ENCODE data around the gene MED22. TPM values are rescaled to one million over a fixed set of nuclear protein-coding genes. Genes with fewer than 3 reads are reported as not detected.
A peak's percentile ranks its signal among the peaks of the same experiment; 100 is the strongest.

The MED22 gene
- total RNA-seq, 1 donor from 2014 or later = 31.7 TPM

GRCh38 chr9:133367778-133368177 lies 19.8 kb upstream of the MED22 start:
- H3K4me1 Mint-ChIP-seq = peaks cover 8% of the 10 kb centered on the region
- peaks cover 70% of the 10 kb centered on the region for H3K79me2 ChIP-seq (ENCODE audit: low read depth)

GRCh38 chr9:133367221-133367620 lies 19.3 kb upstream of the MED22 start:
- Mint-ChIP-seq H3K4me3 (peak overlapping the region; percentile 38), H3K9me3 (no peaks in the 10 kb centered on the region), H3K27me3 (ENCODE audit: insufficient read depth, low read depth) (peaks cover 8% of the 10 kb centered on the region), H3K36me3 (peaks cover 21% of the 10 kb centered on the region), H3K4me1 (peaks cover 8% of the 10 kb centered on the region), H3K27ac (no peak overlapping the region)
- no peak overlapping the region for H3K4me3 ChIP-seq
- no peak for TF ChIP-seq CTCF (IDR thresholded peaks at IDR 0.05)
- no peak for TF ChIP-seq EZH2phosphoT487 (IDR thresholded peaks at IDR 0.05)
- TF ChIP-seq EZH2 (IDR thresholded peaks at IDR 0.05) = no peak
- no peak overlapping the region for H2AFZ ChIP-seq (replicated peaks)
- DNase-seq (ENCODE audit: low spot score) = no peak
- H4K20me1 ChIP-seq (ENCODE audit: low read depth) = peaks cover 72% of the 10 kb centered on the region
- no peaks in the 10 kb centered on the region for H3K27me3 ChIP-seq
- no peaks in the 10 kb centered on the region for H3K9me3 ChIP-seq (ENCODE audit: low read depth)
- H3K4me2 ChIP-seq = no peak overlapping the region
- H3K4me1 ChIP-seq = no peaks in the 10 kb centered on the region
- no peak overlapping the region for H3K27ac ChIP-seq
- no peaks in the 10 kb centered on the region for H3F3A ChIP-seq (ENCODE audit: low read depth)
- H3K36me3 ChIP-seq = no peaks in the 10 kb centered on the region
- no peak overlapping the region for H3K9ac ChIP-seq
- peaks cover 65% of the 10 kb centered on the region for H3K79me2 ChIP-seq (ENCODE audit: low read depth)

More at GRCh38 chr9:133367778-133368177, 19.8 kb upstream of the MED22 start:
- Histone ChIP-seq H2AFZ (replicated peaks) (no peak overlapping the region), H3K4me3 (no peak overlapping the region), H3K27ac (no peak overlapping the region), H3K4me2 (no peak overlapping the region), H3K27me3 (no peaks in the 10 kb centered on the region), H3K4me1 (no peaks in the 10 kb centered on the region), H3K9me3 (ENCODE audit: low read depth) (no peaks in the 10 kb centered on the region), H3F3A (ENCODE audit: low read depth) (no peaks in the 10 kb centered on the region), H4K20me1 (ENCODE audit: low read depth) (peaks cover 78% of the 10 kb centered on the region), H3K36me3 (no peaks in the 10 kb centered on the region), H3K9ac (no peak overlapping the region)
- no peaks in the 10 kb centered on the region for H3K9me3 Mint-ChIP-seq
- DNase-seq (ENCODE audit: low spot score) = no peak
- peaks cover 20% of the 10 kb centered on the region for H3K36me3 Mint-ChIP-seq
- TF ChIP-seq EZH2 (IDR thresholded peaks at IDR 0.05) (no peak), EZH2phosphoT487 (IDR thresholded peaks at IDR 0.05) (no peak), CTCF (IDR thresholded peaks at IDR 0.05) (no peak)
- no peak overlapping the region for H3K27ac Mint-ChIP-seq
- H3K27me3 Mint-ChIP-seq (ENCODE audit: insufficient read depth, low read depth) = peaks cover 8% of the 10 kb centered on the region
- H3K4me3 Mint-ChIP-seq = no peak overlapping the region

GRCh38 chr9:133366435-133366834 lies 18.5 kb upstream of the MED22 start:
- Mint-ChIP-seq H3K27me3 (ENCODE audit: insufficient read depth, low read depth) (peaks cover 8% of the 10 kb centered on the region), H3K27ac (no peak overlapping the region), H3K36me3 (peaks cover 29% of the 10 kb centered on the region), H3K9me3 (no peaks in the 10 kb centered on the region), H3K4me1 (peaks cover 8% of the 10 kb centered on the region), H3K4me3 (no peak overlapping the region)
- Histone ChIP-seq H3K4me1 (no peaks in the 10 kb centered on the region), H3K27me3 (no peaks in the 10 kb centered on the region), H3K79me2 (ENCODE audit: low read depth) (peaks cover 57% of the 10 kb centered on the region), H4K20me1 (ENCODE audit: low read depth) (peaks cover 67% of the 10 kb centered on the region), H3K27ac (no peak overlapping the region), H3K4me2 (no peak overlapping the region), H2AFZ (replicated peaks) (no peak overlapping the region), H3F3A (ENCODE audit: low read depth) (peaks cover under 1% of the 10 kb centered on the region), H3K9ac (no peak overlapping the region), H3K4me3 (no peak overlapping the region), H3K36me3 (no peaks in the 10 kb centered on the region), H3K9me3 (ENCODE audit: low read depth) (no peaks in the 10 kb centered on the region)
- DNase-seq (ENCODE audit: low spot score) = no peak
- TF ChIP-seq CTCF (IDR thresholded peaks at IDR 0.05) = no peak
- TF ChIP-seq EZH2phosphoT487 (IDR thresholded peaks at IDR 0.05) = no peak
- no peak for TF ChIP-seq EZH2 (IDR thresholded peaks at IDR 0.05)

Measured in neural progenitor cell (in vitro differentiated cells).